Psoas muscle (tissue), 8 donors: ENCODE results near the gene KDM1A. TPM values are rescaled to one million over a fixed set of nuclear protein-coding genes. Genes with fewer than 3 reads are reported as not detected.

Experiments
- ATAC-seq, 4 donors: fragments of 200-7000 bp; cut with Tn5 transposase; one replicate each; pipeline ENCODE4 v1.9.1; 2020; ENCODE audit warnings: moderate library complexity in 3 of 4, mild to moderate bottlenecking in 2 of 4
- DNase-seq, 2 donors: peaks; one replicate each; pipeline ENCODE4 v3.0.0-alpha.2; 2020
- H3K27ac ChIP-seq: fragments of 200-600 bp; one replicate; pipeline ENCODE4 v1.8.0; 2022
- H3K27me3 ChIP-seq, 3 donors: fragments of 200-600 bp in 1 of 3; one replicate each; pipeline versions ENCODE4 v1.6.1 to v1.8.0; 2013 to 2022; ENCODE audit warnings: low read length in 2 of 3, mild to moderate bottlenecking in 2 of 3, moderate library complexity in 1 of 3; ENCODE audit not compliant: insufficient read depth in 3 of 3
- H3K36me3 ChIP-seq, 2 donors: fragments of 200-600 bp in 1 of 2; one replicate each; pipeline versions ENCODE4 v1.6.1 to v1.8.0; 2013 to 2022; ENCODE audit warnings: low read depth in 1 of 2, mild to moderate bottlenecking in 1 of 2, moderate library complexity in 1 of 2; ENCODE audit not compliant: insufficient read depth in 1 of 2
- H3K4me1 ChIP-seq: fragments of 200-600 bp; one replicate; pipeline ENCODE4 v1.8.0; 2022
- H3K4me3 ChIP-seq: fragments of 200-600 bp; one replicate; pipeline ENCODE4 v1.8.0; 2022; ENCODE audit warnings: mild to moderate bottlenecking
- H3K9me3 ChIP-seq: fragments of 200-600 bp; one replicate; pipeline ENCODE4 v1.8.0; 2022
- WGBS, 3 donors: extraction: QIAGEN DNeasy Blood & Tissue Kit; methylation state at CpG; one replicate each; pipeline versions ENCODE4 v1.1.6 to v1.1.7; 2013; 5-methylcytosine and 5-hydroxymethylcytosine counted together
- intact Hi-C, 2 donors: fragments of 100-400 bp; cut with DNase I; formaldehyde crosslinking; loops; one replicate each; pipeline versions ENCODE4 v1.11.0 to v1.14.2; 2022
- polyA plus RNA-seq, 3 donors: library from polyadenylated mRNA; stranded (reverse); fragments of 200-250 nt; gene quantifications; one replicate each; pipeline ENCODE4 v1.2.3, GENCODE V29; 2013
- total RNA-seq, 4 donors: library from RNA; stranded (reverse); fragmentation: NEBNext Ultra II Directional in 2 of 4; extraction: Animal tissue kit (Norgen Biotek cat#: 25700) in 2 of 4; gene quantifications; one replicate each; pipeline versions ENCODE4 v1.2.1 to v1.2.4, GENCODE V29; 2021 to 2023
- TF ChIP-seq, protein P1 (sequence below): fragments of 200-600 bp; IDR thresholded peaks from one replicate; pipeline ENCODE4 v1.8.0; 2022; ENCODE audit warnings: antibody characterized with exemption
- donor health status: healthy with polysubstance abuse.
- donor health status: DM: no; HTN: no; CAD: no; lungs with moderate emphysema.
- donor health status: Bipolar disorder and iron deficiency.
- donor health status: healthy.
- donor health status: DM: yes; HTN: yes; CAD: no.
- donor health status: DM: no; HTN: no; CAD: no.
- donor health status: DM: no; HTN: no; CAD: no.
- donor health status: DM: yes; HTN: yes; CAD: no.

The KDM1A gene
- total and polyA plus RNA-seq, 7 donors = 29.1 to 49.2 (median 41.5) TPM

DNA sequence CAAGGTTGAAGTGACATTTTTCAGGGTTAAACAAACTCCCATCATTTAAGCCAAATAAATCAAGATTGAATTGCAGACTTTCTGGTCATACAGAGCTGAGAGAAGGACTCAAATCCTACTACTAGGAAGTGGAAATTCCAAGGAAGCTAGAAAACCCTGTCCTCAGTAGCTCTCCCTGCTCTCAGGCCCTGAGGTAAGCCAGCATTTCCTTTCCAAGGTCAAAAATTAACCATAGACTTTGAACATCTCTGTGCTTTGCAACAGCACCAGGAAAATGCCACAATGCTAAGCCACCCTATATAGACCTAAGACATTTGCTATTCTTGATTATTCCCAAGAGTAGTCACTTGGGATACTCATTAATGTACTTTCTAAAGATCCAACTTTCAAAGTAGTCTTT, 104.3 kb downstream of the KDM1A start:
- no peaks in the 10 kb centered on the region for H3K36me3 ChIP-seq
- DNase-seq (no peak), ATAC-seq (no peak)
- intact Hi-C loops = no loop called here
- H3K27me3 ChIP-seq = no peaks in the 10 kb centered on the region
- H3K4me1 ChIP-seq = peaks cover 11% of the 10 kb centered on the region
- H3K27ac ChIP-seq = no peak overlapping the region
- TF ChIP-seq, protein P1, sequence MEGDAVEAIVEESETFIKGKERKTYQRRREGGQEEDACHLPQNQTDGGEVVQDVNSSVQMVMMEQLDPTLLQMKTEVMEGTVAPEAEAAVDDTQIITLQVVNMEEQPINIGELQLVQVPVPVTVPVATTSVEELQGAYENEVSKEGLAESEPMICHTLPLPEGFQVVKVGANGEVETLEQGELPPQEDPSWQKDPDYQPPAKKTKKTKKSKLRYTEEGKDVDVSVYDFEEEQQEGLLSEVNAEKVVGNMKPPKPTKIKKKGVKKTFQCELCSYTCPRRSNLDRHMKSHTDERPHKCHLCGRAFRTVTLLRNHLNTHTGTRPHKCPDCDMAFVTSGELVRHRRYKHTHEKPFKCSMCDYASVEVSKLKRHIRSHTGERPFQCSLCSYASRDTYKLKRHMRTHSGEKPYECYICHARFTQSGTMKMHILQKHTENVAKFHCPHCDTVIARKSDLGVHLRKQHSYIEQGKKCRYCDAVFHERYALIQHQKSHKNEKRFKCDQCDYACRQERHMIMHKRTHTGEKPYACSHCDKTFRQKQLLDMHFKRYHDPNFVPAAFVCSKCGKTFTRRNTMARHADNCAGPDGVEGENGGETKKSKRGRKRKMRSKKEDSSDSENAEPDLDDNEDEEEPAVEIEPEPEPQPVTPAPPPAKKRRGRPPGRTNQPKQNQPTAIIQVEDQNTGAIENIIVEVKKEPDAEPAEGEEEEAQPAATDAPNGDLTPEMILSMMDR = no peak
- H3K9me3 ChIP-seq = no peaks in the 10 kb centered on the region
- no peak overlapping the region for H3K4me3 ChIP-seq

DNA sequence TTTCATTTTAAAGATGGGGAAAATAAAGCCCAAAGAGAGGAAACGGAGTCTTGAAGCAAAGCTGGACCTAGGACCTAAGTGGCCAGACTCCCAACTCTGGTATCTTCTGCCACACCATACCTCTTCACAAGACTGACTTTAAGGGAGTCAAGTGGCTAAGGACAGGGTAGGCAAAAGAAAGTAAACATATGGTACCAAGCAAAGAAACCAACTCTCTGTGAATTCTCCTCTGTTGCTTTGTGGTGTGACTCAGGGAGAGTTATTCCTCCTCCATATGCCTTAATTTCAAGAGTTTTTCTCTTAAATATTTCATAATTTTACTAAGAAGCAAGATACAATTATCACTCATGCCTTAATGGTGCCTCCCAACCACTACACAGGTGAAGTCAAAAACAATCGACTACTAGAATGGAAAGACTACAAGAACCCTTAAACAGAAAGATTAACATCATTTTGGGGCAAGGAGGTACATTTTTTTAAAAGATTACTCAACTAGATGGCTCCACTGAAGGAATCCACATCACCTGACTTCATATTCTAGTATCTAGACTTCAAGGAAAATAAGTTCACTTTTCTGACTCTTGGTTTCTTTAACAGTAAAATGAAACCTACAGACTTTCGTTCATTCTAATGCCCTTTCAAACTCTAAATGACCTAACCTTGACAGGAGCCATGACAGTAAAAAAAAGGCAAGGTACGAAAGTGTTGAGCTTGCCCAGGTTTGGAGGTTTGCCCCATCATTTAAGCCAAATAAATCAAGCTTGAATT, 105.2 kb downstream of the KDM1A start:
- intact Hi-C loops = no loop called here
- no peak for DNase-seq
- no peak for ATAC-seq
- H3K27ac ChIP-seq = no peak overlapping the region
- TF ChIP-seq, protein P1 = no peak
- no peak overlapping the region for H3K4me3 ChIP-seq
- H3K36me3 ChIP-seq = no peaks in the 10 kb centered on the region
- H3K9me3 ChIP-seq = no peaks in the 10 kb centered on the region
- peaks cover 11% of the 10 kb centered on the region for H3K4me1 ChIP-seq
- H3K27me3 ChIP-seq = no peaks in the 10 kb centered on the region
- WGBS, 3 donors = 87 to 90% (median 90%) methylated on average over 4 of the region's 4 CpGs

DNA sequence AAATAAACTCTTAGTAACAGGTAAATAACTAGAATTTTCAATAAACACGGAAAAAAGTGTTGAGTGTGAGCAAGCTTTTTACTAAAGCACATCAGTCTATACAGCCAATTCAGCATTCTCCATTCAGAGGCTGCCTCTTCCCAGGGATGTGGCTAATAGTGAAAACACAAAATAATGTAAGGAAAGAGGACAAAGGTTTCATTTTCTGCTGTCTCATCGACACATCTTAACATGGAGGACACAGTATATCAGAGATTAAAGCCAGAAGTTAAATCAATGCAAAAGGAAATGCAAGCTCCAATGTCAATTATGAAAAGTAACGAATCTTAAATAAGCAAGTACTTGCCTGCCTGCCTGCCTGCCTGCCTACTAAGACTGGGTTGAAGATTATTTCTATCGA, 106.2 kb downstream of the KDM1A start:
- intact Hi-C loops = no loop called here

DNA sequence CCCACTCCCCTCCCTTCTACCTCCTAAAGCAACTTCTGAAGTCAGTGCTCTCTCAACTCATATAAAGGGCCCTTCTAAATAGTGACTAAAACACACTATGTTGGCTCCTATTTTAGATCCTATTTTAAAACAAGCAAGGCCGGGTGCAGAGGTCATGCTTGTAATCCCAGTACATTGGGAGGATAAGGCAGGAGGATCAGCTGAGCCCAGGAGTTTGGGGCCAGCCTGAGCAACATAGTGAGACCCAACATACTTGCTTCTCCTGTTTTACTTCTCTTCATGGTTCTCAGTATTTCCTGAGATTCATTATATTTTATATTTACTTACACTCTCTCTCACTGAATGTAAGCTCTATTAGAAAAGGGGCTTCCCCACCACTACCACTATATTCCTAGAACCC, 106.9 kb downstream of the KDM1A start:
- no peaks in the 10 kb centered on the region for H3K36me3 ChIP-seq
- ATAC-seq (no peak), DNase-seq (no peak)
- H3K4me1 ChIP-seq = peaks cover 11% of the 10 kb centered on the region
- 17 to 48% (median 21%) methylated on average over 1 of the region's 1 CpG for WGBS, 3 donors
- H3K9me3 ChIP-seq = no peaks in the 10 kb centered on the region
- no peak overlapping the region for H3K4me3 ChIP-seq
- no peaks in the 10 kb centered on the region for H3K27me3 ChIP-seq
- no peak overlapping the region for H3K27ac ChIP-seq
- intact Hi-C loops = no loop called here
- TF ChIP-seq, protein P1 = no peak

More for the DNA sequence above, 106.2 kb downstream of the KDM1A start:
- DNase-seq = no peak
- Histone ChIP-seq H3K27me3 (no peaks in the 10 kb centered on the region), H3K9me3 (no peaks in the 10 kb centered on the region), H3K4me1 (peaks cover 11% of the 10 kb centered on the region), H3K27ac (no peak overlapping the region), H3K36me3 (no peaks in the 10 kb centered on the region), H3K4me3 (no peak overlapping the region)
- ATAC-seq = no peak
- WGBS, 3 donors = 80 to 86% (median 83%) methylated on average over 4 of the region's 4 CpGs
- TF ChIP-seq, protein P1 = no peak

DNA sequence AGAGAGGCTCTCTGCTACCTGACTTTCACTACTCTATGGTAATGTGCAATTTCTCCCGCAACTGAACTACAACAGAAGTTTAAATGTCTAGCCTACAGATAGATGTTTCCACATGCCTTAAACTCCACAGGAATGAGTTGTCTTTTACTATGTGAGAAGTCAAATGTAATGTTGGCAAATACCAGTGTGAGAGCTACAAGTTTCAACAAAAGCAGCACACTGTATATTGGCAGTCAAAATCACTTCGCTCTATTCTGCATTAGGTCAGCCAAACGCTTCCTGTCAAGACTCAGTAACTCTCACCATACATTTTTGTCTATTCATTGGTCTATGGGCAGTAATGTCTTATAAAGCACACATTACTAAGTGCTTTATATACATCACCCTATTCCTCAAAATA, 107.5 kb downstream of the KDM1A start:
- TF ChIP-seq, protein P1 = no peak
- peaks cover 11% of the 10 kb centered on the region for H3K4me1 ChIP-seq
- no peaks in the 10 kb centered on the region for H3K9me3 ChIP-seq
- intact Hi-C loops = no loop called here
- no peak overlapping the region for H3K27ac ChIP-seq
- H3K27me3 ChIP-seq = no peaks in the 10 kb centered on the region
- no peaks in the 10 kb centered on the region for H3K36me3 ChIP-seq
- 90 to 91% (median 91%) methylated on average over 3 of the region's 3 CpGs for WGBS, 3 donors
- DNase-seq (no peak), ATAC-seq (no peak)
- no peak overlapping the region for H3K4me3 ChIP-seq
